ENCODE data around the gene ILF3. TPM values are rescaled to one million over a fixed set of nuclear protein-coding genes. Genes with fewer than 3 reads are reported as not detected.
A peak's percentile ranks its signal among the peaks of the same experiment; 100 is the strongest.

Gene ILF3
- total and polyA plus RNA-seq, 11 donors: 45.7 to 140 (median 110) TPM

DNA sequence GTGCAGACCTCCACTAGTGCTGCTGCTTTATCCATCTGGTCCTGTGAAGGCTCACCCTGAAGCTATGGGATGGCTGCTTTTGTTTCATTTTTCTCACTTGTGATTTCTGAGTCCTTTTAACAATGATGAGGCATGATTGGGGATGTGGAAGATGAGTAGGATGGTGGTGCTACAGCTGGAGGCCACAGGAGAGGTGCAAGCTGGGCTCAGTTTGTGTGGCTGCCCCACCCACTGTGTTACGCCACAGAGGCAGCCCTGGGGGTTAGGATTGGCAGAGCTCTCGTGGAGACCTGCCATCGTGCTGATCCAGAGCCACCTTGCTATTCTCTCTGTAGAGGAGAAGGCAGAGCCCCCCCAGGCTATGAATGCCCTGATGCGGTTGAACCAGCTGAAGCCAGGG, 27.5 kb downstream of the ILF3 start:
- 88 to 94% (median 90%) methylated on average over 4 of the region's 4 CpGs for WGBS, 4 donors
- DNase-seq: peak in 1 of 5 donors; percentile 15
- H3K4me1 ChIP-seq: peaks cover 0 to 19% (median 8%) of the 10 kb centered on the region in 12 donors
- no peak overlapping the region for H3K4me3 ChIP-seq
- TF ChIP-seq POLR2A (IDR thresholded peaks at IDR 0.05): no peak
- TF ChIP-seq, protein P1, sequence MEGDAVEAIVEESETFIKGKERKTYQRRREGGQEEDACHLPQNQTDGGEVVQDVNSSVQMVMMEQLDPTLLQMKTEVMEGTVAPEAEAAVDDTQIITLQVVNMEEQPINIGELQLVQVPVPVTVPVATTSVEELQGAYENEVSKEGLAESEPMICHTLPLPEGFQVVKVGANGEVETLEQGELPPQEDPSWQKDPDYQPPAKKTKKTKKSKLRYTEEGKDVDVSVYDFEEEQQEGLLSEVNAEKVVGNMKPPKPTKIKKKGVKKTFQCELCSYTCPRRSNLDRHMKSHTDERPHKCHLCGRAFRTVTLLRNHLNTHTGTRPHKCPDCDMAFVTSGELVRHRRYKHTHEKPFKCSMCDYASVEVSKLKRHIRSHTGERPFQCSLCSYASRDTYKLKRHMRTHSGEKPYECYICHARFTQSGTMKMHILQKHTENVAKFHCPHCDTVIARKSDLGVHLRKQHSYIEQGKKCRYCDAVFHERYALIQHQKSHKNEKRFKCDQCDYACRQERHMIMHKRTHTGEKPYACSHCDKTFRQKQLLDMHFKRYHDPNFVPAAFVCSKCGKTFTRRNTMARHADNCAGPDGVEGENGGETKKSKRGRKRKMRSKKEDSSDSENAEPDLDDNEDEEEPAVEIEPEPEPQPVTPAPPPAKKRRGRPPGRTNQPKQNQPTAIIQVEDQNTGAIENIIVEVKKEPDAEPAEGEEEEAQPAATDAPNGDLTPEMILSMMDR (IDR thresholded peaks at IDR 0.05): no peak
- H3K27me3 ChIP-seq: no peaks in the 10 kb centered on the region
- intact Hi-C loops (cut with DNase I): no loop called here
- peaks cover 7 to 100% (median 98%) of the 10 kb centered on the region in 9 donors for H3K36me3 ChIP-seq
- H3K9me3 ChIP-seq: no peaks in the 10 kb centered on the region
- H3K27ac ChIP-seq: no peak overlapping the region
- ATAC-seq: no peak

DNA sequence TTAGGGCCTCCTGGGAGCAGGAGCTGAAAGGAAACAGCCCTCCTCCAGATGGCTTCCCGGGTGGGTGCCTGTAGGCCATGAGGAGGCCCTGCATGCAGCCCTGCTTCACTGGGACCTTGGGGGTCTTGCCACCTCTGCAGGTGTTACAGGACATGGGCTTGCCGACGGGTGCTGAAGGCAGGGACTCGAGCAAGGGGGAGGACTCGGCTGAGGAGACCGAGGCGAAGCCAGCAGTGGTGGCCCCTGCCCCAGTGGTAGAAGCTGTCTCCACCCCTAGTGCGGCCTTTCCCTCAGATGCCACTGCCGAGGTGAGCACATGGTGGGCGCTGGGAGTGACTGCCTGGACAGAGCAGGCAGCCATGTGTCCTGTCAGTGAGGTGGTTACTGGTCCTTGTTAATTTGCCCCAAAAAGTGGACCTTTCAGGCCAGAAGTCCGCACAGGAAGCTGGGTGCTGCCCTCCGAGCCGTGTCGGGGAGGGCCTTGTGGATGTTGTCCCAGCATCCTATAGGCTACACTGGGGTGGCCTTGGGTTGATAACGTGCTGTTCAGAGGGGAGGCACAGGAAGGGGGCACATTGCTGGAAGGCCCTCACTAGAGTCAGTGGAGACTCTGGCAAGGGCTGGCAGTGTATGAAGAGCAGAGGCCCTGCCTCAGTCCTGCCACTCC, 28.4 kb downstream of the ILF3 start:
- intact Hi-C loops (cut with DNase I): no loop called here
- ATAC-seq: no peak
- Histone ChIP-seq H3K4me1 (peaks cover 0 to 27% (median 13%) of the 10 kb centered on the region in 12 donors), H3K36me3 (peaks cover 7 to 100% (median 96%) of the 10 kb centered on the region in 9 donors), H3K4me3 (no peak overlapping the region), H3K27ac (no peak overlapping the region), H3K27me3 (no peaks in the 10 kb centered on the region), H3K9me3 (no peaks in the 10 kb centered on the region)
- no peak for DNase-seq
- 82 to 92% (median 87%) methylated on average over 15 of the region's 15 CpGs for WGBS, 4 donors
- TF ChIP-seq, protein P1 (IDR thresholded peaks at IDR 0.05): no peak
- no peak for TF ChIP-seq POLR2A (IDR thresholded peaks at IDR 0.05)

DNA sequence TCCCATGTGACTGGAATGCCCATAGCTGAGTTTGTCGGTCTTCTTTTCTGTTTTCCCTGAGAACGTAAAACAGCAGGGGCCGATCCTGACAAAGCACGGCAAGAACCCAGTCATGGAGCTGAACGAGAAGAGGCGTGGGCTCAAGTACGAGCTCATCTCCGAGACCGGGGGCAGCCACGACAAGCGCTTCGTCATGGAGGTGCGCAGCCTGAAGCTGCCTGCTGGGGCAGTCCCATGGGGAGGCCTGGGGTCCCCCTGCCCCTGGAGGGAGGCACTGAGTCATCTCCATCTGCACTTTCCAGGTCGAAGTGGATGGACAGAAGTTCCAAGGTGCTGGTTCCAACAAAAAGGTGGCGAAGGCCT, 28.9 kb downstream of the ILF3 start:
- no peak for TF ChIP-seq POLR2A (IDR thresholded peaks at IDR 0.05)
- TF ChIP-seq, protein P1 (IDR thresholded peaks at IDR 0.05): no peak
- Histone ChIP-seq H3K36me3 (peaks cover 7 to 100% (median 96%) of the 10 kb centered on the region in 9 donors), H3K27me3 (no peaks in the 10 kb centered on the region), H3K27ac (no peak overlapping the region), H3K4me1 (peaks cover 0 to 31% (median 14%) of the 10 kb centered on the region in 12 donors), H3K9me3 (no peaks in the 10 kb centered on the region), H3K4me3 (no peak overlapping the region)
- WGBS, 4 donors: 90 to 94% (median 93%) methylated on average over 14 to 15 of the region's 15 CpGs
- no peak for DNase-seq
- intact Hi-C loops (cut with DNase I): no loop called here
- ATAC-seq: no peak

DNA sequence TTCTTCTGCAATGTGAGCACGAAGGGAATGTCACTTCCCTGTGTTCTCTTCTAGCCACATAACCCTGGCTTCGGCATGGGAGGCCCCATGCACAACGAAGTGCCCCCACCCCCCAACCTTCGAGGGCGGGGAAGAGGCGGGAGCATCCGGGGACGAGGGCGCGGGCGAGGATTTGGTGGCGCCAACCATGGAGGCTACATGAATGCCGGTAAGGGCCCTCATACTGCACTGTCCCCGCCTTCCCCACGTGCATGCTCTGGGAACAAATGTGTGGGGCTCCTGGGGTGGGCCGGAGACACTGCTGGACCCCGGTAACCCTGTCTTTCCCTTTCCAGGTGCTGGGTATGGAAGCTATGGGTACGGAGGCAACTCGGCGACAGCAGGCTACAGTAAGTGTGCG, 29.4 kb downstream of the ILF3 start:
- peaks cover 6 to 100% (median 96%) of the 10 kb centered on the region in 9 donors for H3K36me3 ChIP-seq

More for the DNA sequence above, 29.4 kb downstream of the ILF3 start:
- no peaks in the 10 kb centered on the region for H3K9me3 ChIP-seq
- intact Hi-C loops (cut with DNase I): no loop called here
- H3K27ac ChIP-seq: no peak overlapping the region
- H3K4me3 ChIP-seq: no peak overlapping the region
- H3K27me3 ChIP-seq: no peaks in the 10 kb centered on the region
- peaks cover 0 to 31% (median 14%) of the 10 kb centered on the region in 12 donors for H3K4me1 ChIP-seq
- ATAC-seq: no peak
- no peak for DNase-seq
- TF ChIP-seq, protein P1 (IDR thresholded peaks at IDR 0.05): no peak
- TF ChIP-seq POLR2A (IDR thresholded peaks at IDR 0.05): no peak
- WGBS, 4 donors: 88 to 93% (median 89%) methylated on average over 13 to 21 of the region's 21 CpGs
